Stimulated activated CD8-positive, alpha-beta memory T cell treated with anti-CD3 and anti-CD28 coated beads, Interleukin-7, amount 100 ng/mL, for 1 hour (primary cell): ENCODE results near the gene STEAP1B.

Experiments
- DNase-seq, 2 donors: peaks; one replicate each; pipeline ENCODE4 v3.0.0-alpha.2; 2020; ENCODE audit warnings: low read depth in 2 of 2

Gene STEAP1B

GRCh38 chr7:22400936-22401553 is 98.9 kb downstream of the STEAP1B start:
- DNase-seq, result no peak

- no peak for DNase-seq
These were observed 99.7 kb downstream of the STEAP1B start for GRCh38 chr7:22400150-22400814.

GRCh38 chr7:22399546-22399945 is 100.4 kb downstream of the STEAP1B start:
- no peak for DNase-seq

- DNase-seq, result no peak
These were observed 100.9 kb downstream of the STEAP1B start for GRCh38 chr7:22399091-22399490.

- no peak for DNase-seq
These were observed 102.0 kb downstream of the STEAP1B start for GRCh38 chr7:22397981-22398380.

- no peak for DNase-seq
These were observed 104.8 kb downstream of the STEAP1B start for GRCh38 chr7:22395222-22395621.

GRCh38 chr7:22394739-22395138 is 105.2 kb downstream of the STEAP1B start:
- DNase-seq, result no peak

- DNase-seq, result no peak
These were observed 105.9 kb downstream of the STEAP1B start for GRCh38 chr7:22393913-22394729.

- DNase-seq, result no peak
These were observed 109.5 kb downstream of the STEAP1B start for GRCh38 chr7:22390516-22390915.

- DNase-seq, result no peak
These were observed 110.1 kb downstream of the STEAP1B start for GRCh38 chr7:22389892-22390291.

GRCh38 chr7:22387583-22387982 is 112.4 kb downstream of the STEAP1B start:
- no peak for DNase-seq

GRCh38 chr7:22386865-22387264 is 113.1 kb downstream of the STEAP1B start:
- no peak for DNase-seq

GRCh38 chr7:22386206-22386858 is 113.7 kb downstream of the STEAP1B start:
- DNase-seq, result no peak

GRCh38 chr7:22385326-22385725 is 114.7 kb downstream of the STEAP1B start:
- no peak for DNase-seq

GRCh38 chr7:22380333-22380732 is 119.7 kb downstream of the STEAP1B start:
- DNase-seq, result no peak

- DNase-seq, result no peak
These were observed 121.6 kb downstream of the STEAP1B start for GRCh38 chr7:22378199-22378980.

GRCh38 chr7:22377703-22378102 is 122.3 kb downstream of the STEAP1B start:
- no peak for DNase-seq

- DNase-seq, result no peak
These were observed 124.5 kb downstream of the STEAP1B start for GRCh38 chr7:22375359-22376048.

GRCh38 chr7:22373911-22374310 is 126.1 kb downstream of the STEAP1B start:
- no peak for DNase-seq

- no peak for DNase-seq
These were observed 126.6 kb downstream of the STEAP1B start for GRCh38 chr7:22373388-22373787.

- DNase-seq, result no peak
These were observed 127.1 kb downstream of the STEAP1B start for GRCh38 chr7:22372863-22373262.
